HFFc6 (cell line): ENCODE measurements around the gene TLX2. TPM values are rescaled to one million over a fixed set of nuclear protein-coding genes. Genes with fewer than 3 reads are reported as not detected.

ENCODE experiments used
- DNase-seq: peaks from one replicate; pipeline ENCODE4 v3.0.0-alpha.2; 2018
- H3K27ac Mint-ChIP-seq: 2 replicates; pipeline ENCODE4 v1.8.0; 2020; ENCODE audit warnings: mild to moderate bottlenecking, mixed read lengths
- H3K27me3 Mint-ChIP-seq: 2 replicates; pipeline ENCODE4 v1.8.0; 2021; ENCODE audit warnings: mild to moderate bottlenecking, moderate library complexity, mixed read lengths; ENCODE audit not compliant: insufficient read depth
- H3K36me3 Mint-ChIP-seq: 2 replicates; pipeline ENCODE4 v1.8.0; 2021; ENCODE audit warnings: low read depth, mixed read lengths
- H3K4me1 Mint-ChIP-seq: 2 replicates; pipeline ENCODE4 v1.8.0; 2020; ENCODE audit warnings: low read depth, mixed read lengths
- H3K4me3 Mint-ChIP-seq: 2 replicates; pipeline ENCODE4 v1.8.0; 2020; ENCODE audit warnings: mild to moderate bottlenecking, moderate library complexity, mixed read lengths
- H3K9me3 Mint-ChIP-seq: 2 replicates; pipeline ENCODE4 v1.8.0; 2020; ENCODE audit warnings: mild to moderate bottlenecking, mixed read lengths
- total RNA-seq, 6 experiments: library from RNA; stranded (reverse); fragmentation: NEBNext Ultra II Directional; extraction: Animal tissue kit (Norgen Biotek cat#: 25700); gene quantifications; 2 replicates in 1 of 6; 3 replicates in 5 of 6; pipeline ENCODE4 v1.2.3, GENCODE V29; 2021
- TF ChIP-seq, protein P1 (sequence below): fragments of 200-600 bp; sonication (generic); IDR thresholded peaks from 2 replicates; pipeline ENCODE4 v1.5.0; 2021; ENCODE audit warnings: antibody characterized with exemption, mild to moderate bottlenecking

TLX2 gene
- total RNA-seq, 6 experiments from 2014 or later = 0.17 to 0.31 (median 0.21) TPM

DNA sequence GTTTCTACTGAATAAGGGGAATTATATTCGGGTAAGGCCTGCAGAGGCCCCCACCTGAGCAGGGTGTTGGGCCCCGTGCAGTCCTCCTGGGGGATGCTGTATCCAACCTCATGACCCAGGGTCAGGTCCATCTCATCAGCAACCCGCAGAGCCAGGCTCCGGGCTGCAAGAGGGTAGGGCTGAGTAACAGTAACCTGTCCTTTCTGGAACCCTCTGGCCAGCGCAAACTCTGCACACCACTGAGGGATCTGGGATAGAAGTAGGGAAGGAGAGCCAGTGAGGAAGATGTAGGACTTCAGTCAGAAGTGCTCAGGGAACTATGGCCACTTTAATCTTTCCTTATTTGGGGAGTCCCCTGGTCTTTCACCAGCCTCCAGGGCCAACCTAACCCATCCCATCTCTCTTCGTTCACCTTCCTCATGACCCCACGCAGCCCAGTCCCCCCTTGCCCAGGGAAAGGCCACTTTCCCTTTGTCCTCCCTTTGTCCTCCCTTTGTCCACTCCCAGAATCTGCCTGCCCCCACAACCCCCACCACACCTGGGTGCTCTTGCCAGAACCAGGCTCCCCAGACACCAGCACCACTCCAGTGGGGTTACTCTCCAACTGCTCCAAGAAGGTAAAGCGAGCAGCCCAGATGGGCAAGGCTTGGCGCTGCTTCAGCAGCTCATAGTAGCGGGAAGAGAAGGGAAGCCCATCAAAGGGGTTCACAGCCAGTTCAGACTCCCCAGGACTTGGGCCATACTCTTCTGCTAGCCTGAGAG is 10.9 kb downstream of the TLX2 start:
- TF ChIP-seq, protein P1, sequence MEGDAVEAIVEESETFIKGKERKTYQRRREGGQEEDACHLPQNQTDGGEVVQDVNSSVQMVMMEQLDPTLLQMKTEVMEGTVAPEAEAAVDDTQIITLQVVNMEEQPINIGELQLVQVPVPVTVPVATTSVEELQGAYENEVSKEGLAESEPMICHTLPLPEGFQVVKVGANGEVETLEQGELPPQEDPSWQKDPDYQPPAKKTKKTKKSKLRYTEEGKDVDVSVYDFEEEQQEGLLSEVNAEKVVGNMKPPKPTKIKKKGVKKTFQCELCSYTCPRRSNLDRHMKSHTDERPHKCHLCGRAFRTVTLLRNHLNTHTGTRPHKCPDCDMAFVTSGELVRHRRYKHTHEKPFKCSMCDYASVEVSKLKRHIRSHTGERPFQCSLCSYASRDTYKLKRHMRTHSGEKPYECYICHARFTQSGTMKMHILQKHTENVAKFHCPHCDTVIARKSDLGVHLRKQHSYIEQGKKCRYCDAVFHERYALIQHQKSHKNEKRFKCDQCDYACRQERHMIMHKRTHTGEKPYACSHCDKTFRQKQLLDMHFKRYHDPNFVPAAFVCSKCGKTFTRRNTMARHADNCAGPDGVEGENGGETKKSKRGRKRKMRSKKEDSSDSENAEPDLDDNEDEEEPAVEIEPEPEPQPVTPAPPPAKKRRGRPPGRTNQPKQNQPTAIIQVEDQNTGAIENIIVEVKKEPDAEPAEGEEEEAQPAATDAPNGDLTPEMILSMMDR = no peak
- H3K4me1 Mint-ChIP-seq = peaks cover 15% of the 10 kb centered on the region
- peaks cover 11% of the 10 kb centered on the region for H3K27me3 Mint-ChIP-seq
- no peak for DNase-seq
- no peak overlapping the region for H3K4me3 Mint-ChIP-seq
- H3K36me3 Mint-ChIP-seq = peaks cover 30% of the 10 kb centered on the region
- H3K27ac Mint-ChIP-seq = no peak overlapping the region
- H3K9me3 Mint-ChIP-seq = no peaks in the 10 kb centered on the region

DNA sequence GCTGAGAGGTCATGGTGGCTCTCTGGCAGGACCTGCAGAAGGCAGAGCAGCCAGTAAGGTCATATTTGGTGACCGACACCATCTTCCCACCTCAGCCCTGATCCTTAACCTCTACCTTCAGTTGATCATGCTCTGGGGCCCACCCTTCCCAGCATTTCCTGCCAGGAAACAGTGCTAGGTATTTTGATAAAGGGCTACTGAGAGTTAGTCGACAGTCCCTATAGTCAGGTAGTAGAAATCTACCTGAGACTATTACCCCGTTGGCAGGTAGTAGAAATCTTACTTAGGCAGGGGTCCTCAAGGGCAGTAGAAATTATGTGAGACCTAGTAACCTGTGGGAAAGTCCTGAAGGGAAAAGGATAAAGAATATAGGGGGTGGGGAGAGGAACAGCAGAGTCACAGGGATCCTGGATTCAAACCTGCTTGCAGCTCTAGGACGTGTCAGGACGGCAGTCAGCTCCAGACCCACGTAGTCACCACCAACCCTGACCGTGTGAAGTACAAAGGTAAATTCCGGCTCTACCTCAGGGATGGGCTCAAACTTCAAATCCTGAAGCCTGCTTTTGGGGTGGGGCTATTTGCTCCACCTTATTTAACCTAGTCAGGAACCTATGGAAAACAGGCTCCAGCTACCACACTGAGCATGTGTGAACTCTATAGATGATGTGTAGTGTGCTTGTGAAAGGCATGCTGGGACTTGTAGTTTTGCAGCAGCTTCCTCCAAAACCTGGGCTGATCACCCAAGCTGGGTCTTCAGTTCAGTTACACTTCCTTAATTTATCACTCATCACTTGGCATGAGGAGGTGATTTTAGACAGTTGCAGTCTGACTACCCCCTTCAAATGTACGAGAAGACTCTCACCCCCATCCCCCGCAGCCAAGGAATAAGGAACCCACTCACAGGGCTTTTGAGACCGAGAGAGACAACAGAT is 11.7 kb downstream of the TLX2 start, which contains the start of gene DQX1:
Gene DQX1 (minus strand): TSS at position 515 of the 932 bp plus-strand sequence. CDS start 502 bp downstream, at position 13.
- Mint-ChIP-seq H3K27me3 (peaks cover 6% of the 10 kb centered on the region), H3K9me3 (no peaks in the 10 kb centered on the region), H3K4me3 (peak within 1 kb of the TSS; percentile 33; the same call in 1 of the 2 replicates), H3K27ac (no peak within 1 kb of the TSS), H3K36me3 (peaks cover 30% of the 10 kb centered on the region), H3K4me1 (peaks cover 19% of the 10 kb centered on the region)
- no peak for DNase-seq
- TF ChIP-seq, protein P1 = no peak

DNA sequence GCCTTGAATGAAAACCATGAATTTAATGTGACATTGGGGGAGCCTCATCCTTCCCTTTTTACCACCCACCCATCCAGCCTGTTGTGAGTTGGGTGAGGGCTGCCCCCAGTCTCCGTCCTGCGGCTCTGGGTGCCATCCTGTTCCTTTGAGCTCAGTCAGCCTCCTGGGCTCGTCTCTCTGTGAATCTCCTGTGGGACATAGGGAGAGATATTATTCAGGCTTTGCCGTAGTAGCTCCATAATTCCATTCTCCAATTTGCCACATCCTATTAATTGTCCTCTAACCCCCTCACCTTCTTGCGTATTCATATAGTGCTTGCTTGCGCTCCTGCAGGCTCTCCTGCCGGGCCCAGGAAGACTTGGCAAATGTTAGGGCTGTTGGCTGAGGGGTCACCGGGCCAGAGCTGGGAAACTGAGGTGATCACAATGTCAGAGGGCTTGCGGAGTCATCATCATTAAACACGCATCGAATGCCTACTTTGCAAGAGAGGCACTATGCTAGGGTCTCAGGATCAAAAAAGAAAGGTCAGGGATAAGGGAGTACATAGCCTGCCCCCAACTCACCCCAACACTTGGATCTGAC is 12.5 kb downstream of the TLX2 start:
- no peaks in the 10 kb centered on the region for H3K9me3 Mint-ChIP-seq
- H3K36me3 Mint-ChIP-seq = peaks cover 30% of the 10 kb centered on the region
- H3K4me1 Mint-ChIP-seq = peaks cover 27% of the 10 kb centered on the region
- no peak for DNase-seq
- H3K27me3 Mint-ChIP-seq = peaks cover 6% of the 10 kb centered on the region
- no peak overlapping the region for H3K4me3 Mint-ChIP-seq
- no peak overlapping the region for H3K27ac Mint-ChIP-seq
- TF ChIP-seq, protein P1 = no peak

DNA sequence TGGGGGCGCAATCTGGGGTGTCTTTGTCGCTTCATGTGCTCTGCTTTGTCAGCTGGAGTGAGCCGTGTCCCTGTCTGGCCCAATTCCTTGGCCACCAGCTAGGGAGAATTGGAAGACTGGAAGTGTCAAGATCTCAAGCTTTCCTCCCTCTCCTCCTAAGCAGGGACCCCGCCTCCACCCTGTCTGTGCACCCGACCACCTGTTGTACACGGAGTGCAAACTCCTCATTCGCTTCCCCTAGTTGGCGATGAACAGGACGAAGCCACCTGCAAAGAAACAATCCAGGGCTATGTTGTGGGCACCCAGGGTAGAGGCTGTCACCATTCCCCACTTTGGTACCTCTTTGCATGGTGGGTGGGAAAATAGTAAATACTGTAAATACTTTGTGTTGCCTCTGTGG is 13.5 kb downstream of the TLX2 start:
- Mint-ChIP-seq H3K27me3 (peaks cover 6% of the 10 kb centered on the region), H3K9me3 (no peaks in the 10 kb centered on the region), H3K36me3 (peaks cover 39% of the 10 kb centered on the region), H3K4me3 (peak overlapping the region; percentile 100), H3K4me1 (peaks cover 37% of the 10 kb centered on the region), H3K27ac (no peak overlapping the region)
- DNase-seq = no peak
- TF ChIP-seq, protein P1 = no peak

DNA sequence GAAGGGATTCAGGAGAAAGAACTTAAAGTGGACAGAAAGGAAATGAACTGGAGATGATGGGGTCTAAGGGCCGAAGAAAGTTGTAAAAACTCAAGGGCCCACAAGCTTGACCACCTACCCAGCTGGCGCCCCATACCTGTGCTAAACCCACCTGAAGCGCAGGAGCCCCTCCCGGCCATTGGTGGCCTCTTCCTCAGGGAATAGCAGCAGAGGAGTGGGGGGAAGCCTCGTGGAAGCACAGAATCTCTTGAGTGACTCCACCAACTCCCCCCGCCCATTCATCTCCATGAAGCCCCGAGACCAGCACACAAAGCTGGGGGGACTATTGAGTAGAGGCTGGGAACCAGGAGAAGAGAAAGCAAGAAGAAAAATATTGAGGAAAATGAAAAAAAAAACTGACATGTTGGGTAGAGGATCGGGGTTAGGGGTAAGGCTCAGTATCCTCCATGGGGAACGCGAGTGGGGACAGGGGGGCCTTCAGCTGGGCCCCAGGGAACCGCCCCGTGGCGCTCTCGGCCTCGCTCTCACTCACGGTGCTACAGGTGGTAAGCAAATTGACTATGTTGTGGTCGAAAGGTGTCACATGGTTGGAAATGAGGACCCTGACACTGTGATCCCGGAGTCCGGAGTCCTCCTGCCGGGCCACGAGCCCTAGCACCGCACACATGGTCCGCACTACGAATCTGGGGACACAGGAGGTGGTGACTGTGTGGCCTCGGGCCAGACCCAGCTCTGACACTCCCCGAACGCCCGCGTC is 14.5 kb downstream of the TLX2 start:
- TF ChIP-seq, protein P1 = no peak; the same call in 1 of the 2 replicates
- Mint-ChIP-seq H3K9me3 (no peaks in the 10 kb centered on the region), H3K4me1 (peaks cover 37% of the 10 kb centered on the region), H3K4me3 (peak overlapping the region; percentile 100), H3K36me3 (peaks cover 39% of the 10 kb centered on the region), H3K27me3 (peaks cover 4% of the 10 kb centered on the region), H3K27ac (peak overlapping the region; percentile 99)
- DNase-seq = no peak
